Measurements from ENCODE around the gene ARID3A.

GRCh38 chr19:901216-902092 is 24.4 kb upstream of the ARID3A start:
- no peak for TF ChIP-seq EZH2 (optimal IDR thresholded peaks at IDR 0.05; ENCODE audit: low read depth, low read length)
- TF ChIP-seq CTCF (IDR thresholded peaks at IDR 0.05; ENCODE audit: low read length), result no peak

Data from MM.1S (cell line).